Mucosa of stomach (tissue), 1 donor: Measurements from ENCODE around the gene RBP3.

Source experiments
- H3K27me3 ChIP-seq: one replicate; pipeline ENCODE4 v1.7.0; 2013; ENCODE audit warnings: mild to moderate bottlenecking, low read length; ENCODE audit not compliant: control insufficient read depth, insufficient read depth
- H3K36me3 ChIP-seq: one replicate; pipeline ENCODE4 v1.7.0; 2013; ENCODE audit warnings: low read length; ENCODE audit not compliant: control insufficient read depth, insufficient read depth
- H3K4me1 ChIP-seq: one replicate; pipeline ENCODE4 v1.7.0; 2013; ENCODE audit warnings: mild to moderate bottlenecking, low read length; ENCODE audit not compliant: control insufficient read depth, insufficient read depth
- H3K4me3 ChIP-seq: one replicate; pipeline ENCODE4 v1.7.0; 2013; ENCODE audit warnings: low read length
- H3K9ac ChIP-seq: one replicate; pipeline ENCODE4 v1.7.0; 2013; ENCODE audit warnings: mild to moderate bottlenecking, low read length, moderate library complexity
- H3K9me3 ChIP-seq: one replicate; pipeline ENCODE4 v1.7.0; 2013; ENCODE audit warnings: mild to moderate bottlenecking, low read length, moderate library complexity; ENCODE audit not compliant: control insufficient read depth
- donor health status: Pancreatic carcinoma.

RBP3 gene

DNA sequence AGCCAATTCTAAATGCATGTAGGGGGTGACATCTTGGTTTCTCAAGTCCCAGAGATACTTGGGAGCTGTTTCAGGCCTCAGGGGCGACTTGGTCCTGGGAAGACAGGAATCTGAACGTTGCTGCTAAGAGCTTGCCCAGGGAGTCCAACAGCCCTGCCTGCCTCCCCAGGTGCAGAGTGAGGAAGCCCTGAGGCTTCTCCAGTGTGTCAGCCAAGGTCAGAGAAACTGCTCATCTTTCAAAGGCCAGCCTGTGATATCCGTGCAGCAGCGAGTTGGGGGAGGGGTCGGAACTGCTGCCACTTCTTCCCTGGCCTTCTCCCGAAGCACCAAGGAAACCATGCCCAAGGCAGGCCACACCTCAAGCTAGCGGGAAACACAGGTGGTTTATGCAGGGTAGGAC is 16.2 kb upstream of the RBP3 start:
- Histone ChIP-seq H3K4me3 (no peak overlapping the region), H3K36me3 (no peaks in the 10 kb centered on the region), H3K27me3 (no peaks in the 10 kb centered on the region), H3K4me1 (peaks cover 24% of the 10 kb centered on the region), H3K9ac (no peak overlapping the region), H3K9me3 (no peaks in the 10 kb centered on the region)

DNA sequence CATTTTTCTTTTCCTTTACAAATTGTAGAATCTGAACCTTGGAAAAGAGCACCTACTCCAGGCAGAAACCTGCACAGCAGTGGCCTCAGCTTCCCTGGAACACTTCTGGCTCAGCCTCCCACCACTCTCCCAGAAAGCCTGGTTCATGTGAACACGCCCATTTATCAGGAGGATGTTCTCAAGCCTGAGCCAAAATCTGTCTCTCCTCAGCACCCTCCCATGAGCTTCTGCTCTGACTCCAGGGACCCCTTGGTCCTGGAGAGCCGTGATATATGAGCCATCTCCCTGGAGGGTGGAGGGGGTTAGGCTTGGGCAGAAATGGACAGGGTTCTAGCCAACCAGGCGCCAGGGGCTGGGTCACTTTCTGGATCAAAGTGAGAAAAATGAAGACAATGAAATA is 15.8 kb upstream of the RBP3 start:
- peaks cover 21% of the 10 kb centered on the region for H3K4me1 ChIP-seq
- H3K27me3 ChIP-seq: no peaks in the 10 kb centered on the region
- H3K36me3 ChIP-seq: no peaks in the 10 kb centered on the region
- H3K4me3 ChIP-seq: no peak overlapping the region
- H3K9me3 ChIP-seq: no peaks in the 10 kb centered on the region
- no peak overlapping the region for H3K9ac ChIP-seq

DNA sequence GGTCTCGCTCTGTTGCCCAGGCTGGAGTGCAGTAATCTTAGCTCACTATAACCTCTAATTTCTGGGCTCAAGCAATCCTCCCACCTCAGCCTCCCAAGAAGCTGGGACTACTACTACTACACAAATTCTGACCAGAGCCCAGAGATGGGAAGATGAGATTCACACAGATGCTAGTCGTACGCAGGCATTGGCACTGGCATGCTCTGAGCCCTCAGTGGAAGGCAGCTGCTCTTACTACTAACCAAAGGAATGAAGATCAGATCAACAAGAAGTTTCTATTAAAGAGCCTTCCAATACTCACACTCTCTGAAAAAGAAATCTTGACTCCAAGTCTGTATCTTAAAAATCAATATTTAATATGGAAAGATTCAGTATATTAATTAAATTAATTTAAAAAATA is 15.2 kb upstream of the RBP3 start:
- Histone ChIP-seq H3K36me3 (no peaks in the 10 kb centered on the region), H3K4me3 (no peak overlapping the region), H3K4me1 (peaks cover 21% of the 10 kb centered on the region), H3K27me3 (no peaks in the 10 kb centered on the region), H3K9ac (no peak overlapping the region), H3K9me3 (no peaks in the 10 kb centered on the region)

DNA sequence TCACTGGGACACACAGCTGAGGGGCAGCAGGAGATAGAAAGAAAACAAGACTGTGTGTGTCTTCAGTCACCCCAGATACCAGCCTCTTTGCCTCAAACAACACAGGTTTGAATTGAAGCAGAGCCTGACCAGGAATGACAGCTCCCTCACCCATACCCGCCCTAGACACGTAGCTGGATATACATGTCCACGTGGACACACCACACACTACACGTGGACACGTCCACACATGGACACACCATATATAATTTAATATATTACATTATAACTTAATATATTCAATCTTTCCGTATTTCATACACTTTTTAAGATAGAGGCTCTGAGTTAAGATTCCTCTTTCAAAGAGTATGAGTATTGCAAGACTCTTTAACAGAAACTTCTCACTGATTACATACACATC is 14.6 kb upstream of the RBP3 start:
- H3K27me3 ChIP-seq: no peaks in the 10 kb centered on the region
- H3K36me3 ChIP-seq: no peaks in the 10 kb centered on the region
- no peaks in the 10 kb centered on the region for H3K9me3 ChIP-seq
- H3K4me1 ChIP-seq: peaks cover 21% of the 10 kb centered on the region
- H3K4me3 ChIP-seq: no peak overlapping the region
- no peak overlapping the region for H3K9ac ChIP-seq

- Histone ChIP-seq H3K9ac (no peak overlapping the region), H3K4me1 (peaks cover 20% of the 10 kb centered on the region), H3K36me3 (no peaks in the 10 kb centered on the region), H3K4me3 (no peak overlapping the region), H3K9me3 (no peaks in the 10 kb centered on the region), H3K27me3 (no peaks in the 10 kb centered on the region)
Observed at GRCh38 chr10:47334466-47335295, 13.5 kb upstream of the RBP3 start.

- Histone ChIP-seq H3K4me1 (peaks cover 8% of the 10 kb centered on the region), H3K9ac (no peak overlapping the region), H3K4me3 (no peak overlapping the region), H3K9me3 (no peaks in the 10 kb centered on the region), H3K27me3 (no peaks in the 10 kb centered on the region), H3K36me3 (no peaks in the 10 kb centered on the region)
Observed at GRCh38 chr10:47335906-47336305, 12.3 kb upstream of the RBP3 start.

GRCh38 chr10:47336387-47337134 is 11.6 kb upstream of the RBP3 start:
- Histone ChIP-seq H3K36me3 (no peaks in the 10 kb centered on the region), H3K4me3 (no peak overlapping the region), H3K4me1 (peaks cover 1% of the 10 kb centered on the region), H3K9me3 (no peaks in the 10 kb centered on the region), H3K9ac (no peak overlapping the region), H3K27me3 (no peaks in the 10 kb centered on the region)

DNA sequence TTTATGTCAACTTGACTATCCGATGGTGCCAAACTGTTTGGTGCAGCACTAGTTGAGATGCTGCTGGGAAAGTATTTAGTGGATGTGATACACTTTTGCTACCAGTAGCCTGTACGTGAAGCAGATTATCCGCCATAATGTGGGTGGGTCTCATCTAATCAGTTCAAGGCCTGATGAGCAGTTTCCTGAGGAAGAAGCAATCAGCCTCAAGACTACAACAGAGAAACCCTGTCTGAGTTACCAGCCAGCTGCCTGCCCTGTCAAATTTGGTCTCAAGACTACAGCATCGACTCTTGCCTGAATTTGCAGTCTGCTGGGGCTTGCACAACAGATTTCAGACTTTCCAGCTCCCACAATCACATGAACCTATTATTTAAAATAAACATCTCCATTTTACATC is 10.9 kb upstream of the RBP3 start:
- Histone ChIP-seq H3K9ac (no peak overlapping the region), H3K27me3 (no peaks in the 10 kb centered on the region), H3K4me1 (no peaks in the 10 kb centered on the region), H3K4me3 (no peak overlapping the region), H3K9me3 (no peaks in the 10 kb centered on the region), H3K36me3 (no peaks in the 10 kb centered on the region)

DNA sequence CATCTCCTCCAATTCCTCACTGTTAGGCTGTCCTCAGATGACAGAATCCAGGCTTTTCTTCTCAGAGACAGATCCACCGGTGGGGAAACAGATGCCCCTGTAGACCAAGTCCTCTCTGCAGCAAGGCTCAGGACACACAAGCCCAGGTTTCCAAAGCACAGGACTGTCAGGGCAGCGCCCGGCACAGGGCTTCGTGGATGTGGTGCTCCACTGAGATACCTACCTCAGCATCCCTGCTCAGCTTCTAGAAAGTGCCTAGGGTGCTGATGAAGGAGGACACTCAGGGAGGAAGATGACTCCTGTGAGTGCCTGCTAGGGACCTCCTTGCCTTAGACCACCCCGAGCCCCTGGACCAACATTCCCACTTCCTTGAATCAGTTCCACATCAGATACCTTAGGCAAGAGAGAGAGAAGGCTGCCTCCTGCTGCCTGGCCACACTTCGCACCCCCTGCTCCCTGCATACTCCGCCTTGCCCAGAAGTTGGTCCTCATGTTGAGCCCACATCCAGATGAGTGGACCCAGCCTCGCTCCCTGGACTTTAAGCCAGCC is 8.9 kb upstream of the RBP3 start:
- no peaks in the 10 kb centered on the region for H3K9me3 ChIP-seq
- no peaks in the 10 kb centered on the region for H3K27me3 ChIP-seq
- no peak overlapping the region for H3K9ac ChIP-seq
- H3K36me3 ChIP-seq: no peaks in the 10 kb centered on the region
- H3K4me1 ChIP-seq: no peaks in the 10 kb centered on the region
- H3K4me3 ChIP-seq: no peak overlapping the region

DNA sequence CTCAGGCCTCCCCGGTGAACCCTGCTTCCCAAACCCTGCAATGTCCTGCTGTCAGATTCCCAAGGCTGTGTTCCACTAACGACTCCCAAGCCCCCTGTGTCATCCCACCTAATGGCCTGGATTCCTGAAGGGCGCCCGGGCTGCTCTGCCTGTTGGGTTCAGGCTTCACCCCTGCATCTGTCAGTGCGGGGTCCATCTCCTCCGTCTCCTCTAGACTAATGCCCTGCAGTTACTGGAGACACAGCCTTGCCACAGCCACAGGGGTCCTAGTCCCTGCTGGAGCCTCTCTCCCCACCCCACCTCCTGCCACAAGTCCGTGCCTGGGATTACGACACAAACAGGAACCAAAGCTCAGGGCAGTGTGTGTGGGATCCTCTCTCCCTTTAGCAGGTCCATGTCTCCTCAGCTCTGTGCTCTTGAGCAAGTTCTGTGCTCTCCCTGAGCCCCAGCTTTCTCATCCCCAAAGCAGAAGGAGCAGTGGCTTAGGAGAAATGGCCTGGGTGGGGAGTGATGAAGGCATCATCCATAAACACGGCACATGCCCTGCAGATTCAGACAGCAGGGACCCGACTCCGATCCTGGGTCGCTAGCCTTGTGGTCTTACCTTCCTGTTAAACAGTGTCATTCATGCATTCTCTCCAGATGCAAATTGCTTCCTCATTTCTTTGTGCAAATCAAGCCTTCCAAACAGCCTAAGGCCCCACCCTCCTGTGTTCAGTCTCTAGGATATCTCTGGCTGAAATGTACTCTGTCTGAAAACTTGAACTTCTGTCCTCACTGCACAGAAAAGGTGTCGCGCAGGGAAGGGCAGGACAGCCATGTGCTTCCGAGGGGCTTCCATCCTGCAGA is 8.2 kb upstream of the RBP3 start:
- no peaks in the 10 kb centered on the region for H3K27me3 ChIP-seq
- H3K9ac ChIP-seq: no peak overlapping the region
- no peaks in the 10 kb centered on the region for H3K36me3 ChIP-seq
- no peak overlapping the region for H3K4me3 ChIP-seq
- no peaks in the 10 kb centered on the region for H3K4me1 ChIP-seq
- H3K9me3 ChIP-seq: no peaks in the 10 kb centered on the region

GRCh38 chr10:47340608-47341170 is 7.5 kb upstream of the RBP3 start:
- Histone ChIP-seq H3K36me3 (no peaks in the 10 kb centered on the region), H3K4me3 (no peak overlapping the region), H3K27me3 (no peaks in the 10 kb centered on the region), H3K9me3 (no peaks in the 10 kb centered on the region), H3K9ac (no peak overlapping the region), H3K4me1 (no peaks in the 10 kb centered on the region)
